Cardiac septum (tissue), 1 donor: ENCODE measurements around the gene CACNA1C. TPM values are rescaled to one million over a fixed set of nuclear protein-coding genes. Genes with fewer than 3 reads are reported as not detected.

Experiments
- DNase-seq: peaks from one replicate; pipeline ENCODE4 v3.0.0-alpha.2; 2020; ENCODE audit warnings: low spot score
- intact Hi-C: fragments of 100-400 bp; cut with DNase I; formaldehyde crosslinking; loops from one replicate; pipeline ENCODE4 v1.14.0; 2022
- total RNA-seq: library from RNA; stranded (reverse); fragmentation: NEBNext Ultra II Directional; extraction: Animal tissue kit (Norgen Biotek cat#: 25700); gene quantifications from one replicate; pipeline ENCODE4 v1.2.1, GENCODE V29; 2021
- donor health status: DM: no; HTN: no; CAD: no.

CACNA1C gene
- total RNA-seq, 1 donor from 2014 or later, result 182 TPM

GRCh38 chr12:2064071-2064507 lies 11.3 kb downstream of the CACNA1C start:
- DNase-seq, result no peak
- intact Hi-C loops, result no loop called here

GRCh38 chr12:2068653-2069052 lies 15.9 kb downstream of the CACNA1C start:
- intact Hi-C loops, result no loop called here
- no peak for DNase-seq

- intact Hi-C loops, result no loop called here
Measured at GRCh38 chr12:2070440-2071045, 17.8 kb downstream of the CACNA1C start.

GRCh38 chr12:2074792-2075191 lies 22.0 kb downstream of the CACNA1C start:
- intact Hi-C loops, result loop anchor here (5.0 kb wide), 2 partner anchors 38 to 78 kb away; no protein-coding TSS in a partner anchor
- DNase-seq, result no peak

More at GRCh38 chr12:2070440-2071045, 17.8 kb downstream of the CACNA1C start:
- DNase-seq, result no peak

GRCh38 chr12:2075508-2076195 lies 22.9 kb downstream of the CACNA1C start:
- intact Hi-C loops, result loop anchor here (5.0 kb wide), 2 partner anchors 37 to 77 kb away; no protein-coding TSS in a partner anchor
- peak; percentile 82 for DNase-seq

GRCh38 chr12:2076196-2076570 lies 23.4 kb downstream of the CACNA1C start:
- DNase-seq, result no peak
- intact Hi-C loops, result loop anchor here (5.0 kb wide), 2 partner anchors 36 to 76 kb away; no protein-coding TSS in a partner anchor

GRCh38 chr12:2076728-2077127 lies 23.9 kb downstream of the CACNA1C start:
- intact Hi-C loops, result loop anchor here (5.0 kb wide), 2 partner anchors 36 to 76 kb away; no protein-coding TSS in a partner anchor
- DNase-seq, result no peak

- DNase-seq, result no peak
- intact Hi-C loops, result no loop called here
Measured at GRCh38 chr12:2080604-2081003, 27.8 kb downstream of the CACNA1C start.

- no peak for DNase-seq
- intact Hi-C loops, result no loop called here
Measured at GRCh38 chr12:2082321-2082720, 29.5 kb downstream of the CACNA1C start.

GRCh38 chr12:2083008-2083407 lies 30.2 kb downstream of the CACNA1C start:
- intact Hi-C loops, result no loop called here
- DNase-seq, result no peak

- intact Hi-C loops, result no loop called here
Measured at GRCh38 chr12:2083561-2083960, 30.8 kb downstream of the CACNA1C start.

GRCh38 chr12:2084553-2085296 lies 31.9 kb downstream of the CACNA1C start:
- DNase-seq, result no peak
- intact Hi-C loops, result no loop called here

More at GRCh38 chr12:2083561-2083960, 30.8 kb downstream of the CACNA1C start:
- DNase-seq, result no peak

- intact Hi-C loops, result no loop called here
- DNase-seq, result peak; percentile 61
Measured at GRCh38 chr12:2092354-2092753, 39.6 kb downstream of the CACNA1C start.

GRCh38 chr12:2092890-2093289 lies 40.1 kb downstream of the CACNA1C start:
- DNase-seq, result peak; percentile 87
- intact Hi-C loops, result no loop called here

- no peak for DNase-seq
- intact Hi-C loops, result no loop called here
Measured at GRCh38 chr12:2094597-2094996, 41.8 kb downstream of the CACNA1C start.

GRCh38 chr12:2095878-2096277 lies 43.1 kb downstream of the CACNA1C start:
- intact Hi-C loops, result no loop called here
- peak; percentile 59 for DNase-seq

GRCh38 chr12:2097617-2098016 lies 44.8 kb downstream of the CACNA1C start:
- peak; percentile 44 for DNase-seq
- intact Hi-C loops, result no loop called here

- peak; percentile 69 for DNase-seq
- intact Hi-C loops, result no loop called here
Measured at GRCh38 chr12:2098852-2099251, 46.1 kb downstream of the CACNA1C start.

GRCh38 chr12:2099595-2099994 lies 46.8 kb downstream of the CACNA1C start:
- no peak for DNase-seq
- intact Hi-C loops, result no loop called here

- intact Hi-C loops, result no loop called here
Measured at GRCh38 chr12:2101359-2101758, 48.6 kb downstream of the CACNA1C start.

More at GRCh38 chr12:2101359-2101758, 48.6 kb downstream of the CACNA1C start:
- peak; percentile 73 for DNase-seq
